Neuronal stem cell (in vitro differentiated cells): ENCODE measurements around the gene CLIC2.
"Not testable (repeated sequence)": the region's sequence is repeated elsewhere in the genome, so short reads cannot be mapped to it uniquely, and the experiment has no call there.

Experiments used
- DNase-seq: peaks from one replicate; pipeline ENCODE4 v3.0.0-alpha.2; 2013; ENCODE audit warnings: low spot score
- H2AFZ ChIP-seq: one replicate; pipeline ENCODE4 v1.6.1; 2013; ENCODE audit warnings: mild to moderate bottlenecking, low read length, inconsistent platforms
- H2AK5ac ChIP-seq: 2 replicates; pipeline ENCODE4 v1.6.1; 2013; ENCODE audit warnings: low read depth, mild to moderate bottlenecking, inconsistent platforms, low read length, moderate library complexity, mixed read lengths
- H2BK120ac ChIP-seq: 2 replicates; pipeline ENCODE4 v1.6.1; 2013; ENCODE audit warnings: low read depth, mild to moderate bottlenecking, inconsistent platforms, low read length, moderate library complexity, mixed read lengths
- H2BK12ac ChIP-seq: one replicate; pipeline ENCODE4 v1.6.1; 2013; ENCODE audit warnings: low read length, inconsistent platforms
- H2BK15ac ChIP-seq: 2 replicates; pipeline ENCODE4 v1.6.1; 2013; ENCODE audit warnings: mild to moderate bottlenecking, low read length, inconsistent platforms, mixed read lengths
- H2BK5ac ChIP-seq: one replicate; pipeline ENCODE4 v1.6.1; 2013; ENCODE audit warnings: inconsistent platforms, mild to moderate bottlenecking, low read length, moderate library complexity
- H3K14ac ChIP-seq: one replicate; pipeline ENCODE4 v1.6.1; 2013; ENCODE audit warnings: low read length, inconsistent platforms
- H3K18ac ChIP-seq: 2 replicates; pipeline ENCODE4 v1.6.1; 2013; ENCODE audit warnings: low read length, inconsistent platforms
- H3K23ac ChIP-seq: 2 replicates; pipeline ENCODE4 v1.6.1; 2013; ENCODE audit warnings: low read depth, mild to moderate bottlenecking, mixed read lengths, low read length, inconsistent platforms; ENCODE audit not compliant: poor library complexity
- H3K27ac ChIP-seq: replicated peaks from 3 replicates; pipeline ENCODE4 v1.5.1; 2013; ENCODE audit warnings: low read length, inconsistent platforms
- H3K27me3 ChIP-seq, 3 experiments: 2 replicates each; pipeline ENCODE4 v1.6.1; 2013; ENCODE audit warnings: low read length in 3 of 3, mild to moderate bottlenecking in 2 of 3, inconsistent platforms in 1 of 3, low read depth in 1 of 3, mixed read lengths in 1 of 3, moderate library complexity in 1 of 3; ENCODE audit not compliant: control insufficient read depth in 3 of 3, insufficient read depth in 3 of 3
- H3K36me3 ChIP-seq, 2 donors: replicated peaks in 1 of 2; 2 replicates each; pipeline ENCODE4 v1.6.1; 2013; ENCODE audit warnings: low read length in 2 of 2; ENCODE audit not compliant: control insufficient read depth in 2 of 2, insufficient read depth in 2 of 2
- H3K4ac ChIP-seq: 2 replicates; pipeline ENCODE4 v1.6.1; 2013; ENCODE audit warnings: inconsistent platforms, mild to moderate bottlenecking, low read length, moderate library complexity
- H3K4me1 ChIP-seq, 2 donors: 1 replicate in 1 of 2; 2 replicates in 1 of 2; pipeline ENCODE4 v1.6.1; 2013; ENCODE audit warnings: low read length in 2 of 2, low read depth in 1 of 2; ENCODE audit not compliant: control insufficient read depth in 2 of 2, insufficient read depth in 1 of 2
- H3K4me2 ChIP-seq: one replicate; pipeline ENCODE4 v1.6.1; 2013; ENCODE audit warnings: mild to moderate bottlenecking, low read length, inconsistent platforms; ENCODE audit not compliant: insufficient read depth, poor library complexity, severe bottlenecking
- H3K4me3 ChIP-seq, 2 donors: 2 replicates each; pipeline ENCODE4 v1.5.1; 2013; ENCODE audit warnings: low read length in 2 of 2, mild to moderate bottlenecking in 2 of 2, inconsistent platforms in 1 of 2, moderate library complexity in 1 of 2
- H3K79me1 ChIP-seq: one replicate; pipeline ENCODE4 v1.6.1; 2013; ENCODE audit warnings: low read depth, mild to moderate bottlenecking, inconsistent platforms, low read length, moderate library complexity
- H3K9ac ChIP-seq: one replicate; pipeline ENCODE4 v1.6.1; 2013; ENCODE audit warnings: mild to moderate bottlenecking, low read depth, low read length, inconsistent platforms; ENCODE audit not compliant: poor library complexity
- H3K9me3 ChIP-seq, 2 donors: replicated peaks in 1 of 2; 2 replicates each; pipeline versions ENCODE3 to v1.6.1; 2013; ENCODE audit warnings: low read length in 2 of 2, mild to moderate bottlenecking in 2 of 2, inconsistent platforms in 1 of 2, low read depth in 1 of 2, mixed read lengths in 1 of 2, moderate library complexity in 1 of 2; ENCODE audit not compliant: control insufficient read depth in 2 of 2, insufficient read depth in 1 of 2
- H4K8ac ChIP-seq: one replicate; pipeline ENCODE4 v1.6.1; 2013; ENCODE audit warnings: low read depth, mild to moderate bottlenecking, inconsistent platforms, low read length, moderate library complexity
- H4K91ac ChIP-seq: one replicate; pipeline ENCODE4 v1.6.1; 2013; ENCODE audit warnings: low read length, low read depth, mild to moderate bottlenecking, inconsistent platforms; ENCODE audit not compliant: poor library complexity
- WGBS, 2 donors: extraction: QIAGEN DNeasy Blood & Tissue Kit; methylation state at CpG; one replicate each; pipeline ENCODE4 v1.1.7; 2013; ENCODE audit warnings: missing lambda C conversion rate in 2 of 2, mixed read lengths in 1 of 2; ENCODE audit not compliant: insufficient read length in 2 of 2, insufficient replicate concordance in 1 of 2; ENCODE audit errors: extremely low coverage in 2 of 2; 5-methylcytosine and 5-hydroxymethylcytosine counted together

Gene CLIC2

DNA sequence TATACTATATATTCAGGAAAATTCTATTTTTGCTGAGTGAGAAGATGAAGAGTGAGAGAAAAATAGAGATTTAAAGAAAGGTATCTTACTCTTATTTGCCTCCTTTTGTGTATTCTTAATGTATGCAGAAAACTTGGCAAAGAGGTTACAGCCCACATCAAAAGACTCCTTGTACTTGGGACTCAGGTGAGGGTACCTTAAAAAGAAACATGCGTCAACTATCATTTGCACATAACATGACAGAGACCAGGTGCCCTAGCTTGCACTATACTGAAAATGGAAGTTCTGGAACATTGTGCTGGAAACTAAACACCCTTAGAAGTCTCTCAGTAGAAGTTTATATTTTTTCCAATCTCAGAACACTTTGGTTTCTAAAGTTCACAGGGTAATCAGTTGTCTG, 54.5 kb downstream of the CLIC2 start:
- H3K79me1 ChIP-seq: no peaks in the 10 kb centered on the region
- H3K9me3 ChIP-seq: no peaks in the 10 kb centered on the region
- H3K23ac ChIP-seq: no peak overlapping the region

GRCh38 chrX:155270969-155271368, 63.4 kb downstream of the CLIC2 start:
- no peak overlapping the region for H2BK15ac ChIP-seq
- H4K91ac ChIP-seq: no peak overlapping the region
- no peak overlapping the region for H3K18ac ChIP-seq
- H2BK5ac ChIP-seq: no peak overlapping the region
- no peak overlapping the region for H2AK5ac ChIP-seq
- H2AFZ ChIP-seq: no peak overlapping the region
- H3K79me1 ChIP-seq: no peaks in the 10 kb centered on the region
- no peaks in the 10 kb centered on the region for H3K27me3 ChIP-seq
- H3K4ac ChIP-seq: no peak overlapping the region
- H3K23ac ChIP-seq: no peak overlapping the region
- H3K14ac ChIP-seq: no peak overlapping the region
- no CpG with 5 or more reads among the region's 1 CpG for WGBS, 2 donors
- no peaks in the 10 kb centered on the region for H3K9me3 ChIP-seq
- H3K4me2 ChIP-seq: no peak overlapping the region
- H3K9ac ChIP-seq: no peak overlapping the region
- no peak for DNase-seq
- no peak overlapping the region for H4K8ac ChIP-seq
- H3K4me3 ChIP-seq: no peak overlapping the region
- H2BK120ac ChIP-seq: no peak overlapping the region
- no peak overlapping the region for H2BK12ac ChIP-seq
- no peak overlapping the region for H3K27ac ChIP-seq
- no peaks in the 10 kb centered on the region for H3K36me3 ChIP-seq
- H3K4me1 ChIP-seq: no peaks in the 10 kb centered on the region

More for the DNA sequence above, 54.5 kb downstream of the CLIC2 start:
- Histone ChIP-seq H2BK5ac (no peak overlapping the region), H3K27ac (no peak overlapping the region), H3K9ac (no peak overlapping the region), H3K27me3 (no peaks in the 10 kb centered on the region), H2AK5ac (no peak overlapping the region), H2BK120ac (no peak overlapping the region), H3K4me2 (no peak overlapping the region), H3K14ac (no peak overlapping the region), H2BK15ac (no peak overlapping the region), H3K36me3 (no peaks in the 10 kb centered on the region), H3K18ac (no peak overlapping the region), H2AFZ (no peak overlapping the region), H3K4ac (no peak overlapping the region), H4K8ac (no peak overlapping the region), H3K4me1 (no peaks in the 10 kb centered on the region), H3K4me3 (no peak overlapping the region), H2BK12ac (no peak overlapping the region), H4K91ac (no peak overlapping the region)
- DNase-seq: no peak
- no CpG with 5 or more reads among the region's 1 CpG for WGBS, 2 donors

- not testable (repeated sequence) for H3K23ac ChIP-seq, H3K4me1 ChIP-seq, H4K8ac ChIP-seq, H3K14ac ChIP-seq, H3K27me3 ChIP-seq, H3K4me2 ChIP-seq, H3K27ac ChIP-seq, H3K18ac ChIP-seq, H3K4ac ChIP-seq, H3K9ac ChIP-seq, H2BK12ac ChIP-seq, DNase-seq, H3K79me1 ChIP-seq, H4K91ac ChIP-seq, H2AFZ ChIP-seq, H3K36me3 ChIP-seq, H2BK5ac ChIP-seq, H3K9me3 ChIP-seq, H2BK120ac ChIP-seq, H2AK5ac ChIP-seq, H2BK15ac ChIP-seq, H3K4me3 ChIP-seq
- WGBS, 2 donors: no CpG with 5 or more reads among the region's 1 CpG
Measured at GRCh38 chrX:155267995-155268394, 66.4 kb downstream of the CLIC2 start.

DNA sequence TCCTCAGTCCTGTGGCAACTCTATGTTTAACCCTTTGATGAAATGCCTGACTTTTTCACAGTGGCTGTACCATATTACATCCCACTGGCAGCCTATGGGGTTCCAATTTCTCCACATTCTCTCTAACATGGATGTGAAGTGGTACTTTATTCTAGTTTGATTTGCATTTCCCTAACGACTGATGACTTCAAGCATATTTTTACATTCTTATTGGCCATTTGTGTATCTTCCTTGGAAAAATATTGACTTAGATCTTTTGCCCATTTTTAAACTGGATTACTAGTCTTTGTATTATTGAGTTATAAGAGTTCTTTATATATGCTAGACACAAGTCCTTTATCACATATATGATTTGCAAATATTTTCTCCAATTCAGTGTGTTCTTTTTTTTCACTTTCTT, 68.0 kb downstream of the CLIC2 start:
- H2BK5ac ChIP-seq: no peak overlapping the region
- no peak overlapping the region for H3K27ac ChIP-seq
- no peaks in the 10 kb centered on the region for H3K27me3 ChIP-seq
- no peaks in the 10 kb centered on the region for H3K36me3 ChIP-seq
- H3K23ac ChIP-seq: no peak overlapping the region
- no peak overlapping the region for H4K8ac ChIP-seq
- no peak for DNase-seq
- H3K4me1 ChIP-seq: no peaks in the 10 kb centered on the region
- H3K14ac ChIP-seq: no peak overlapping the region
- no peak overlapping the region for H2BK120ac ChIP-seq
- no peaks in the 10 kb centered on the region for H3K79me1 ChIP-seq
- no peak overlapping the region for H4K91ac ChIP-seq
- no peak overlapping the region for H3K18ac ChIP-seq
- H2AFZ ChIP-seq: no peak overlapping the region
- no CpG with 5 or more reads among the region's 1 CpG for WGBS, 2 donors
- no peak overlapping the region for H3K4ac ChIP-seq
- H3K4me2 ChIP-seq: no peak overlapping the region
- H3K9ac ChIP-seq: no peak overlapping the region
- no peak overlapping the region for H2BK12ac ChIP-seq
- H2BK15ac ChIP-seq: no peak overlapping the region
- no peak overlapping the region for H3K4me3 ChIP-seq
- no peak overlapping the region for H2AK5ac ChIP-seq
- H3K9me3 ChIP-seq: no peaks in the 10 kb centered on the region
